Caco-2 (cell line): ENCODE results near the gene NOTCH2. TPM values are rescaled to one million over a fixed set of nuclear protein-coding genes. Genes with fewer than 3 reads are reported as not detected.

Experiments used
- BruUV-seq: library from RNA; stranded (reverse); fragments of 400-500 nt; replicated peaks from 2 replicates; lab custom pipeline; 2021; lab: Mats Ljungman, UMichigan
- CTCF ChIA-PET: fragments of 300-600 bp; sonication (Branson Sonifier 250); formaldehyde crosslinking; loops from one replicate; lab custom pipeline; 2022; ENCODE audit warnings: antibody characterized with exemption; lab: Charles Lee
- POLR2A ChIA-PET: fragments of 300-600 bp; sonication (Branson Sonifier 250); formaldehyde crosslinking; loops from one replicate; lab custom pipeline; 2022; ENCODE audit warnings: antibody characterized with exemption; lab: Charles Lee
- DNase-seq, 2 experiments: peaks; one replicate each; pipeline versions ENCODE4 v3.0.0 to v3.0.0-alpha.2; 2020 to 2022
- H3K27me3 ChIP-seq: replicated peaks from 2 replicates; pipeline ENCODE4 v1.6.0; 2011; ENCODE audit warnings: low read length; ENCODE audit not compliant: control insufficient read depth, insufficient read depth
- H3K36me3 ChIP-seq: 2 replicates; pipeline ENCODE4 v1.5.1; 2011; ENCODE audit warnings: low read length; ENCODE audit not compliant: control insufficient read depth, insufficient read depth
- H3K4me1 ChIP-seq: fragments of 250-450 bp; sonication (Bioruptor Pico); 2 replicates; pipeline ENCODE4 v1.5.1; 2020; ENCODE audit warnings: mild to moderate bottlenecking
- H3K4me3 ChIP-seq: 2 replicates; pipeline ENCODE4 v1.5.1; 2011; ENCODE audit warnings: low read depth, mild to moderate bottlenecking, control low read depth, low read length
- H3K9me3 ChIP-seq: fragments of 250-450 bp; sonication (Bioruptor Pico); 2 replicates; pipeline ENCODE4 v1.5.1; 2020; ENCODE audit warnings: mild to moderate bottlenecking, moderate library complexity
- H3K27ac Mint-ChIP-seq: one replicate; pipeline ENCODE4 v1.8.0; 2022; ENCODE audit warnings: mixed read lengths; ENCODE audit not compliant: unreplicated experiment
- H3K27me3 Mint-ChIP-seq: one replicate; pipeline ENCODE4 v1.8.0; 2022; ENCODE audit warnings: mixed read lengths; ENCODE audit not compliant: insufficient read depth, unreplicated experiment
- H3K36me3 Mint-ChIP-seq: one replicate; pipeline ENCODE4 v1.8.0; 2022; ENCODE audit warnings: mild to moderate bottlenecking, mixed read lengths; ENCODE audit not compliant: insufficient read depth, unreplicated experiment
- H3K4me1 Mint-ChIP-seq: one replicate; pipeline ENCODE4 v1.8.0; 2022; ENCODE audit warnings: low read depth, mixed read lengths; ENCODE audit not compliant: unreplicated experiment
- H3K4me3 Mint-ChIP-seq: one replicate; pipeline ENCODE4 v1.8.0; 2022; ENCODE audit warnings: mild to moderate bottlenecking, moderate library complexity, mixed read lengths; ENCODE audit not compliant: unreplicated experiment
- H3K9me3 Mint-ChIP-seq: one replicate; pipeline ENCODE4 v1.8.0; 2022; ENCODE audit warnings: mixed read lengths; ENCODE audit not compliant: unreplicated experiment
- intact Hi-C: fragments of 100-400 bp; cut with micrococcal nuclease; formaldehyde crosslinking; loops from one replicate; pipeline ENCODE4 v1.10.0; 2022; ENCODE audit not compliant: unreplicated experiment
- total RNA-seq: library from RNA; stranded (reverse); gene quantifications from 2 replicates; pipeline ENCODE4 v1.2.3, GENCODE V29; 2022
- TF ChIP-seq, protein P1 (sequence below), 2 experiments: fragments of 200-600 bp in 1 of 2; IDR thresholded peaks; 1 replicate in 1 of 2; 2 replicates in 1 of 2; pipeline versions ENCODE4 v1.5.1 to v1.8.0; 2011 to 2022; ENCODE audit warnings: antibody characterized with exemption in 1 of 2, control low read depth in 1 of 2, inconsistent platforms in 1 of 2, low read depth in 1 of 2, low read length in 1 of 2, mild to moderate bottlenecking in 1 of 2, moderate library complexity in 1 of 2; ENCODE audit not compliant: insufficient read depth in 1 of 2, severe bottlenecking in 1 of 2, unreplicated experiment in 1 of 2

Gene NOTCH2
- total RNA-seq, 1 experiment from 2014 or later, result 41.1 TPM

DNA sequence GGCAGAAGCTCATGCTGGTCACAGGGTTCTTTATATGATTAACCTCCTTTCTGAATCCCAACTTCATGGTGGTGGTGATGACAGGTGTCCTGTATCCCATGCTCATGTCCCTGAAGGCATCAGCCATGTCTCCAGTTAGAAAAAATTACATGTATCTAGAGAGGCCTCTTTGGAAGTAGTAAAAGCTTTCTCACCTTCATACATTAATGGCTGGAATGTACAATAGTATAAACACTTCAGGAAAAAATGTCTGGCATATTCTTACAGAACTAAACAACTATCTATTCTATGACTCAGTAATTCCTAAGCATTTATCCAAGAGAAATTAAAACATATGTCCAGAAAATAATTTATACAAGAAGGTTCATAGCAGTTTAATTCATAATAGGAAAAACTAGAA lies 207.2 kb downstream of the NOTCH2 start:
- BruUV-seq, result no TSS peak
- CTCF ChIA-PET, result no interaction called here
- H3K4me3 Mint-ChIP-seq, result no peak overlapping the region

More for the DNA sequence above, 207.2 kb downstream of the NOTCH2 start:
- H3K27ac Mint-ChIP-seq, result no peak overlapping the region
- no peaks in the 10 kb centered on the region for H3K27me3 Mint-ChIP-seq
- H3K4me1 ChIP-seq, result no peaks in the 10 kb centered on the region
- no peak overlapping the region for H3K4me3 ChIP-seq
- H3K4me1 Mint-ChIP-seq, result peaks cover 6% of the 10 kb centered on the region
- H3K27me3 ChIP-seq, result no peaks in the 10 kb centered on the region
- no peak for DNase-seq
- TF ChIP-seq, protein P1, sequence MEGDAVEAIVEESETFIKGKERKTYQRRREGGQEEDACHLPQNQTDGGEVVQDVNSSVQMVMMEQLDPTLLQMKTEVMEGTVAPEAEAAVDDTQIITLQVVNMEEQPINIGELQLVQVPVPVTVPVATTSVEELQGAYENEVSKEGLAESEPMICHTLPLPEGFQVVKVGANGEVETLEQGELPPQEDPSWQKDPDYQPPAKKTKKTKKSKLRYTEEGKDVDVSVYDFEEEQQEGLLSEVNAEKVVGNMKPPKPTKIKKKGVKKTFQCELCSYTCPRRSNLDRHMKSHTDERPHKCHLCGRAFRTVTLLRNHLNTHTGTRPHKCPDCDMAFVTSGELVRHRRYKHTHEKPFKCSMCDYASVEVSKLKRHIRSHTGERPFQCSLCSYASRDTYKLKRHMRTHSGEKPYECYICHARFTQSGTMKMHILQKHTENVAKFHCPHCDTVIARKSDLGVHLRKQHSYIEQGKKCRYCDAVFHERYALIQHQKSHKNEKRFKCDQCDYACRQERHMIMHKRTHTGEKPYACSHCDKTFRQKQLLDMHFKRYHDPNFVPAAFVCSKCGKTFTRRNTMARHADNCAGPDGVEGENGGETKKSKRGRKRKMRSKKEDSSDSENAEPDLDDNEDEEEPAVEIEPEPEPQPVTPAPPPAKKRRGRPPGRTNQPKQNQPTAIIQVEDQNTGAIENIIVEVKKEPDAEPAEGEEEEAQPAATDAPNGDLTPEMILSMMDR (IDR thresholded peaks at IDR 0.05; ENCODE audit: insufficient read depth in 1 of 2, low read depth in 1 of 2, low read length in 1 of 2, severe bottlenecking in 1 of 2, unreplicated experiment in 1 of 2), result no peak
- H3K9me3 Mint-ChIP-seq, result no peaks in the 10 kb centered on the region
- intact Hi-C loops, result loop anchor here (5.0 kb wide), 1 partner anchor 35 kb away; no protein-coding TSS in a partner anchor
- H3K36me3 ChIP-seq, result no peaks in the 10 kb centered on the region
- H3K9me3 ChIP-seq, result no peaks in the 10 kb centered on the region
- POLR2A ChIA-PET, result no interaction called here
- H3K36me3 Mint-ChIP-seq, result no peaks in the 10 kb centered on the region

Other genes starting within 250 kb of the NOTCH2 start
- gene ADAM30, start 173.1 kb downstream of the NOTCH2 start, total RNA-seq, result not detected in 2 replicates
- 21.2 and 25.8 TPM in 2 replicates for gene SEC22B, start 106.9 kb upstream of the NOTCH2 start, total RNA-seq